NCI-H1105 (cell line): Measurements from ENCODE around the gene ZNF440.
A peak's percentile ranks its signal among the peaks of the same experiment; 100 is the strongest.
"Not testable (repeated sequence)": the region's sequence is repeated elsewhere in the genome, so short reads cannot be mapped to it uniquely, and the experiment has no call there.

Source experiments
- DNase-seq: peaks from one replicate; lab custom pipeline; 2025; lab: John Stamatoyannopoulos, UW

ZNF440 gene

GRCh38 chr19:11828957-11829876, 15.1 kb downstream of the ZNF440 start:
- not testable (repeated sequence) for DNase-seq

- no peak for DNase-seq
Measured at GRCh38 chr19:11832253-11832912, 18.3 kb downstream of the ZNF440 start.

- DNase-seq, result no peak
Measured at GRCh38 chr19:11833541-11833940, 19.5 kb downstream of the ZNF440 start.

- not testable (repeated sequence) for DNase-seq
Measured at GRCh38 chr19:11835626-11836066, 21.6 kb downstream of the ZNF440 start.

- no peak for DNase-seq
Measured at GRCh38 chr19:11843722-11844121, 29.6 kb downstream of the ZNF440 start.

GRCh38 chr19:11847615-11848014, 33.5 kb downstream of the ZNF440 start:
- not testable (repeated sequence) for DNase-seq

- DNase-seq, result no peak
Measured at GRCh38 chr19:11848200-11848593, 34.1 kb downstream of the ZNF440 start.

GRCh38 chr19:11848594-11849469, 34.8 kb downstream of the ZNF440 start, which contains the start of gene ZNF439:
Gene ZNF439 (plus strand): TSS chr19:11848726. CDS start chr19:11848868, 142 bp downstream.
- DNase-seq, result peak; percentile 92

- DNase-seq, result not testable (repeated sequence)
Measured at GRCh38 chr19:11850289-11850688, 36.2 kb downstream of the ZNF440 start.

- DNase-seq, result no peak
Measured at GRCh38 chr19:11853358-11853757, 39.3 kb downstream of the ZNF440 start.

- DNase-seq, result no peak
Measured at GRCh38 chr19:11856596-11857250, 42.6 kb downstream of the ZNF440 start.

GRCh38 chr19:11860721-11861120, 46.6 kb downstream of the ZNF440 start:
- DNase-seq, result no peak

- DNase-seq, result no peak
Measured at GRCh38 chr19:11861301-11861700, 47.2 kb downstream of the ZNF440 start.

GRCh38 chr19:11867766-11868165, 53.7 kb downstream of the ZNF440 start:
- DNase-seq, result not testable (repeated sequence)

- DNase-seq, result no peak
Measured at GRCh38 chr19:11868188-11868587, 54.1 kb downstream of the ZNF440 start.

GRCh38 chr19:11872624-11873023, 58.6 kb downstream of the ZNF440 start:
- no peak for DNase-seq

GRCh38 chr19:11873762-11874161, 59.7 kb downstream of the ZNF440 start:
- no peak for DNase-seq

GRCh38 chr19:11879687-11880266, 65.7 kb downstream of the ZNF440 start:
- not testable (repeated sequence) for DNase-seq

- DNase-seq, result no peak
Measured at GRCh38 chr19:11880598-11880997, 66.5 kb downstream of the ZNF440 start.

- peak; percentile 50 for DNase-seq
Measured at GRCh38 chr19:11881151-11881800, 67.2 kb downstream of the ZNF440 start.
